Stimulated activated CD4-positive, alpha-beta T cell treated with anti-CD3 and anti-CD28 coated beads, Interleukin-4, amount 100 ng/mL, for 1 hour (primary cell): ENCODE data around the gene FAM241B.

ENCODE experiments used
- DNase-seq: peaks from one replicate; pipeline ENCODE4 v3.0.0-alpha.2; 2020

The FAM241B gene

GRCh38 chr10:69649786-69650550, 19.9 kb downstream of the FAM241B start:
- no peak for DNase-seq

- DNase-seq = no peak
Observed at GRCh38 chr10:69650589-69651261, 20.7 kb downstream of the FAM241B start.

DNA sequence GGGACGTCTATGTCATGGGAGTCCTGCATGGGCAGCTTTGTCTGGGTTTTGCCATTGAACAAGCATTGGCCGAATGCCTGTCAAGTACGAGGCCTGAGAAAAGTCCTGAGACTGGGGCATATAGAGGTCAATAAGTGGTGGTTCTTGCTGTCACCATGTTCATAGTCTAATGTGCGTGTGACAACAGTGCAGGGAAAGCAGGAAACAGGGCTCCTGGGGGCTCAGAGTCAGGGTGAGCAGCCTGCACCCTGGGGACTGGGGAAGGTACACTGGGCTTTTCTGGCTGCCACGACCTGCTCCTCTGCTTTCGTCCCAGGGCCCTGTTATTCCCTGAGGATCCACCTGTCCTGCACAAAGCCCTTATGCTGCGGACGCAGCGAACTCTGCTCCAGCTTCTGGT, 21.3 kb downstream of the FAM241B start:
- DNase-seq = no peak

GRCh38 chr10:69652111-69652856, 22.2 kb downstream of the FAM241B start:
- DNase-seq = no peak

- no peak for DNase-seq
Observed at GRCh38 chr10:69652857-69653199, 22.8 kb downstream of the FAM241B start.

DNA sequence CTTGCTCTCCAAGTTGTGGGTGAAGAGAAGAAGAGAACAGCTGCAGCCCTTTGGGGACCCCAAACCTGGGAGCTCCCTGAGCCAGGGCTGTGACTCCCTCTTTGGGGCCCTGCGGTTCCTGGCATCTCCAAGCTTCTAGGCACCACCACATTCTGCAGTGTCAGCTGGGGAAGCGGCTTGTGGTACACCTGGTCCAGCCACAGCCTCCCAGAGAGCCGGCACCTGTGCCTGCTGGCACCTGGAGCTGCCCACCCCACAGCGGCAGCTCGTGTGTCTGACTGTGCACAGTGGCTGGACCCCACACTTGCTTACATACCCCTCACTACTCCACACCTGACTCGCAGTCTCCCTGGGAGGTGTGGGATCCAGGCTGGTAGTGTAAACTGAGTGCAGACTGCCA, 23.5 kb downstream of the FAM241B start:
- DNase-seq = no peak

DNA sequence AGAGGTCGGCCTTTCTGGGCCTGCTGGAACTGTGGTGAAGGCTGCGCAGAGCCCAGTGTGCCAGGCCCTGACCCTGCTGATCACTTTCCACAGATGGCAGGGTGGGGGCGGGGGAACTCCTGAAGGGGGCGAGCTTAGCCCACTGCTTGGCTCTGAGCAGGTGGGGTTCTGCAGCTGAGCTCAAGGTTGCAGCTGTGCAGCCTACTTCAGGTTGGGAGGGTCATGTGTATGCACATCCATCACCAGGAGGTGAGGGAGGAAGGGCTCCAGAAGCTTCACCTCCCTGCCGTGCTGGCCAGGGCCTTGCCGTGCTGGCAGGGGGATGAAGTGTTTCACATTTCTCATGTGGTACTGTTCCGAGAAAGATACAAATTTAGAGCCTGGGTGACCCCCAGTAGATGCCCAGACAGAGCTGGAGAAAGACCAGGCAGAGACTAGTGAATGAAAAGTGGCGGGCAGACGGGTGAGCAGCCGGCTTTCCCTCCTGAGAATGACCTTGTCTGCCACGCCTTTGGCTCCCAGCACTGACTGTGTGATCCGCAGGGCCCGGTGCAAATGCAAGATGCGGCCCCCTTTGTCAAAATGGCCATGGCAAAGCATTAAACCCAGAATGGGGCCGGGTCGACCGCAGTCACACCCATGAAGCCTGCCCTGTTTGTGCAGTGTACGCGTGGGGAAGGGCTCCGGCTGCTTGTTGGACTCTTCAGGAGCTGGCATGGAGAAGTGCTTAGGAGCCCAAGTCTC, 25.2 kb downstream of the FAM241B start:
- DNase-seq = no peak

DNA sequence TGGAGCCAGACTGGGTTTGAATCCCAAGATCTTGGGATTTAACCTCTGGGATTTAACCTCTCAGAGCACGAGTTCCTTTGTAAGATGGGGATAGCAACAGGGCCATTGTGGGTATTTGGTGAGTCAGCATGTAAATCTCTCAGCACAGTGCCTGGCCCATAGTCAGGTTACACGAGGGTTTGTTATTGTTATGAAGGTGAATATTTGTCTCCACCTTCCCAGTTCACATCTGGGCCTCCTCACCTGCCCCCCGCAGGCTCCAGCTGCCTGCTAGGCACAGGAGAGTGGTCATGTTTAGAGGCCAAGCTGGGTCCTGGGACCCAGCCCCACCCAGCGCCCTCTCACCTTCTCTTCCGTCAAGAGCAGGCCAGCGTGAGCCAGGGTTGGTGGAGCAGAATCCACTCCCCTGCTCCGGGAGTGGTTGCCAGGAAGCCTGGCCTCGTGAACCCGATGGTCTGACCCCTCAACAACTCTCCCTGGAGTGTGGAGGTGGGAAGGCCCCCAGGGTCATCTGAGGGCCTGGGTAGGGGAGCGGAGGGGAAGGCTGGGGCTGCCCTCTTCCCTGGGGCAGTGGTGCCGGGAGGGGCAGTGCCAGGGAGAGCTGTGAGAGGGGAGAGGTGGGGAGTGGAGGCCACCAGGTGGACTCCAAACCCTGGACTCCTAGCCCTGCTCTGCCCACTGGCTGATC, 26.0 kb downstream of the FAM241B start:
- no peak for DNase-seq

DNA sequence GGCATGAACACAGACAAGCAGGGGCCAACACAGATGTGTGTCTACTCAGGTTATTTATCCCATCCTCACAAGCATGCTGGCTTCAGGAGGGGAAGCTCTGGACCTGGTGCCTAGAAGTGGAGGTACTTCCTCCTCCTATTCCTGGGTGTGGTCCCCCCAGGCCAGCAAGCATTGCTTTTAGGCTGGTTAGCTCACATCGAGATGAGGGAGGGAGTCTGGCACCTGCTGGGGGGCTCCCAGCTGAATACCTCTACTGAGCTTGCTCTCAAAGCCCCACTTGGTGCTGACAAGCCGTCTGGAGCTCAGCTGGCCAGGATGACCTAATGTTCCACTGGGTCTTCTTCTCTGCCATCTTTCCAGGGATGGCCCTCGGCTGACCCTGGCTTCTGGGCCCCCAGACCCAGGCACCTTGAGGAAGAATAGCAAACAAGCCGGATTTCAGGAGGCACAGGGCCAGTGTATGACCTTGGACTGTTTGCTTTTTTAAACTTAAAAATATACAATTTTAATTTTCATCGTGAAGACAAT, 26.8 kb downstream of the FAM241B start:
- no peak for DNase-seq

- DNase-seq = no peak
Observed at GRCh38 chr10:69657430-69657829, 27.4 kb downstream of the FAM241B start.

DNA sequence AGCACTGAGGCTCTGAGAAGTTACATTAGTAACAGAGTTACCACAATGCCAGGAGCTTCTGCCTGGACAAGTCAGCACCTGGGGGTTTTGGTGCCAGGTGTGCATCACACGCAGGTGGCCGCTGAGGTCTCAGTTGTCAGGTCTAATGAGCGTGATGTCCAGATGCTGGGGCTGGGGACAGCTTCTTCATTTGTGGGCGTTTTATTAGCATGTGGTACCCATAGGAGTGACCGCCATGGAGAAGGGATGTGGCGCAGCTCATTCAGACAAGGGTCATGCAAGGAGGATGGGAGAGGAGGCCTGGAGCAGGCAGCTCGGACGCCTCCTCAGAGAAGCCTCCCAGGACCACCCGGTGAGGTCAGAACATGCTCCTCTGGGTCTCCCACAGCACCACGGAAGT, 27.8 kb downstream of the FAM241B start:
- DNase-seq = no peak

- DNase-seq = no peak
Observed at GRCh38 chr10:69659241-69660038, 29.4 kb downstream of the FAM241B start.

DNA sequence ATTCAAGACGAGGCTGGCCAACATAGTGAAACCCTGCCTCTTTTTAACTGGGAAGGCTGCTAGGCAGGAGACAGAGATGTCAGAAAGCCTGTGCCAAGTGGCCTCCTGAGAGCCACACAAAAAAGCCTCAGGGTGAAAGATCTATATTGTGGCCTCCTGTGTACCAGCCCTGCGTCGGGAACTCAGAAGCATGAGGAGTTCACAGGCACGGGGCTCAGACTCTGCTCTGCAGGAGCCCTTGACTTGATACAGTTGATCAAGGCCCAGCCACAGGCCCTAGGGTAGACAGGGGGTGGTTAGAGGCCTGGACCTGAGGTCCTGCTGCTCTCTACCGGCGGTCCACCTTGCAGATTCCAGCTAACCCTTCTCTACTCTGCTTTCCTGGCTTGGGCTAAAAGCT, 30.2 kb downstream of the FAM241B start:
- no peak for DNase-seq

DNA sequence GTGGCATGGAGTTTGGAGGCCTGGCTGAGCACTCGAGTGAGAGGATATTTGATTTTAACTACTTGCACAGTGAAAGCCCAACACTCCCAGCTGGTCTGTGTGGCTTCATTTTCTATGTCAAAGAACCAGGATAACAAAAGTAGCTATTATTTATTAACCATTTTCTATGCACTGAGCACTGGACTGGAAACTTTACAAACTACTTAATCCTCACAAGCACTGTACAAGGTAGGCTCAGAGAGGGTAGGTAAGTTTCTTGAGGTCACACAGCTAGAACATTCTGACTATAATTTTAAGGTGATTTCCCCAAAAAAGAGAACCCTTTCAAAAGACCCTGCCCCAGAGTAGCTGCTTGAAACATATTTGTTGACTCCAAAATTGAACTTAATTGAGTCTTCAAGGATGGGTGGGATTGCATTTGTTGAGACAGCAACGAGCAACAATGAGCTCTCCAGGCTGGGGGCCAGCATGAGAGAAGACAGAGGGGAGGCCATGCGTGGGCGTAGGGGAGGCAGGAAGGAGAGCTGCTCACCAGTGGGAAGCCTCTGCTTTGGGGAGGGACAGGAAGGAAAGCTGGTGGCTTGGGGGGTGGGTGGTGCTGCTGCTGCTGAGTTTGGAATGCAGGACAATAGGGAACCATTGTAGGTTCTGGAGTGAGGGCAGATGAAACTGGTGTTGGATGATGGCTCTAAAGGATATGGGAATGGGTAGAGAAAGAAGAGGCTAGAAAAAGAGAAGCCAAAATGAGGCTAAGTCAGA, 31.5 kb downstream of the FAM241B start:
- DNase-seq = no peak

DNA sequence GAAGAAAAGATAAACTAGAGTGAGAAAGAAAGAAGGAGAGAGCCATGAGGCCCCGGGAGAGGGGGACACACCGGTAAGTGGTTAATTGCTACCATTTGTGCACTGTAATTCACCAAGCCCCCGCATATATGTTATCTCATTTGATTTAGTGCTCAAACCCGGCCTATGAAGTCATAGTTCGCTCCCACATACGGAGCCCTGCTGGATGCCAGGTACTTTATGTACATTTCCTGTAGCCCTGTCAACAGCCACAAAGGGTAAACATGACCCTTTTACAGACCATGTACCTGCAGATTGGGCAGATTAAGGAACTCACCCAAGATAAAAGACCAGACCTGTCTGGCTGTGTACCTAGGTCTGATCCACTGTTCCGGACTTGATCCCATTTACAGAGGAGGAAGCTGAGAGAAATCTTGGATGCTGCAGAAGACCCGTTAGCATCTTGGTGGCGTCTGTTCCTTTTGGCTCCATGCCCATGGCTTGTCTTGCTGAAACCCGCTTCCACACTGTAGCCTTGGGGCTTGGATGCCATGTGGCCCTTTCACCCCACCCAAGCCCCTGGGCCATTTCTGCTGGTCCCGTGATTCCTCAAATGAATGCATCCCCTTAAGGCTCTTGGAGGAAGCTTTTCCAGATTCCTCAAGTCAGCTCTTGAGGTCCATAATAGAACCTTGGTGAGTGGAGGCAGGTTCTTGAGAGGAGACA, 32.3 kb downstream of the FAM241B start:
- no peak for DNase-seq

DNA sequence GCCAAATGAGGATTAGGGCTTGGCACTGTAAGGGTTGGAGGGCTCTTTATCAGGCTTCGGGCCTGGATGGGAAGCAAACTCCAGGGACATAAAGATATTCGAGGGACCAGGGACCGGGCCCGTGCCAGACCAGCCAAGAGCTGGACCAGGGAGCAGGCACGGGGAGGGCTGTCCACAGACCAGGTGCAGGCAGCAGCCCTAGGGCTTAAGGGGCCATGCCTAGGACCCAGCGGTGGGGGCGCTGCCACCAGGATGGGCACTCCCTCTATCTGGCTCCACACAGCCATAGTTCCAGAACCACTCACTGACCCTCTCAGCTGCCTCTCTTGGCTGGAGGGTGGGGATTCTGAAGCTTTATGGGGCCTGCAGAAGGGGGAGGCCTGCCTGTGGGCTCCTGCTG, 32.9 kb downstream of the FAM241B start:
- no peak for DNase-seq

DNA sequence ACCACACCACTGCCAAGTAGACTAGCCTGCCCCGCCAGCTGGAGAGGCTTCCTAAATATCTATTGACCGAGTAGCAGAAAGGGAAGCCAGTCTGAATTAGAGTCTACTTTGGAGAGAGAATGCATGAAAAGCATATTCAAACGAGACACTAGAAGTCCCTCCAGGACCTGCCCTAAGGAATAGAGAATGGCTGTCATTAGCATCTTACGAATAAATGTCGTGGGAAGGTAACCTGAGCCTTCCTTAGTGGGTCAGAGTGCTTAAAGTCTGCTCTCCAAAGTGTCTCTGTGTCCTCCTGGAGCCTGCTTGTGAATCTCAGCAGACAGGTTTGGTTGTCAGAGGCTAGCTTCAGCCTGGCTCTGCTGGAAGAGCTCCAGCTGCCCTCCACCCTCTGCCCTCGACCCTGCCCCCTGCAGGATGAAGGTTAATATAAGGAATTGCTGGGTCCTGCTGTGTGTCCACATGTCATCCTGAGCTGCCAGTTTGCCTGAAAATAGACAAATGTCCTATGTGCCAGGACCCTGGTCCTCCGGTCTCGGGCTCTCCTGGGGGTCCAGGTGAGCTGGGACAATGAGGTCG, 33.4 kb downstream of the FAM241B start:
- no peak for DNase-seq

GRCh38 chr10:69665474-69666320, 35.6 kb downstream of the FAM241B start:
- DNase-seq = no peak

GRCh38 chr10:69666756-69667155, 36.7 kb downstream of the FAM241B start:
- no peak for DNase-seq
